Adrenal gland (tissue), 12 donors: Measurements from ENCODE around the gene ETV6. TPM values are rescaled to one million over a fixed set of nuclear protein-coding genes. Genes with fewer than 3 reads are reported as not detected.
"Not testable (repeated sequence)": the region's sequence is repeated elsewhere in the genome, so short reads cannot be mapped to it uniquely, and the experiment has no call there.

Source experiments
- DNase-seq, 7 donors: peaks; one replicate each; pipeline ENCODE4 v3.0.0-alpha.2; 2019 to 2020
- H3K27ac ChIP-seq, 5 donors: fragments of 200-600 bp; sonication (generic) in 4 of 5; 1 replicate in 3 of 5; 2 replicates in 2 of 5; pipeline versions ENCODE4 v1.5.1 to v1.8.0; 2016 to 2020; ENCODE audit warnings: mild to moderate bottlenecking in 1 of 5
- H3K27me3 ChIP-seq: fragments of 200-600 bp; 2 replicates; pipeline ENCODE4 v1.8.0; 2021
- H3K36me3 ChIP-seq, 2 donors: fragments of 200-600 bp; replicated peaks in 1 of 2; 1 replicate in 1 of 2; 2 replicates in 1 of 2; pipeline versions ENCODE4 v1.5.1 to v1.8.0; 2018 to 2022
- H3K4me1 ChIP-seq, 2 donors: fragments of 200-600 bp; replicated peaks in 1 of 2; 1 replicate in 1 of 2; 2 replicates in 1 of 2; pipeline versions ENCODE4 v1.5.1 to v1.8.0; 2018 to 2021
- H3K4me3 ChIP-seq, 4 donors: fragments of 200-600 bp; sonication (generic) in 3 of 4; one replicate each; pipeline ENCODE4 v1.5.1; 2016 to 2018
- H3K9me3 ChIP-seq, 3 donors: fragments of 200-600 bp; sonication (generic) in 1 of 3; replicated peaks in 1 of 3; 1 replicate in 2 of 3; 2 replicates in 1 of 3; pipeline versions ENCODE4 v1.5.1 to v1.8.0; 2016 to 2021
- CTCF ChIP-seq, 6 experiments: fragments of 450-650 bp in 4 of 6; fragments of 200-600 bp in 2 of 6; sonication (generic) in 1 of 6; IDR thresholded peaks; 1 replicate in 5 of 6; 2 replicates in 1 of 6; pipeline versions ENCODE4 v1.5.1 to v1.8.0; 2016 to 2021; ENCODE audit warnings: antibody characterized with exemption in 6 of 6, mild to moderate bottlenecking in 2 of 6, moderate library complexity in 1 of 6
- POLR2A ChIP-seq, 2 donors: fragments of 450-650 bp; IDR thresholded peaks; one replicate each; pipeline ENCODE4 v1.6.1; 2017; ENCODE audit warnings: antibody characterized with exemption in 2 of 2, mild to moderate bottlenecking in 2 of 2, moderate library complexity in 1 of 2
- WGBS, 4 donors: extraction: QIAGEN DNeasy Blood & Tissue Kit in 2 of 4; methylation state at CpG; one replicate each; pipeline versions ENCODE4 v1.1.5 to v1.1.7; 2013 to 2017; 5-methylcytosine and 5-hydroxymethylcytosine counted together
- intact Hi-C, 2 donors: fragments of 100-400 bp; cut with DNase I; formaldehyde crosslinking; loops; one replicate each; pipeline versions ENCODE4 v1.14.1 to v1.15.0; 2022 to 2023
- polyA plus RNA-seq, 3 donors: library from polyadenylated mRNA; stranded (reverse); fragments of 200-250 nt in 2 of 3; fragments of 350-450 nt in 1 of 3; fragmentation: Illumina TruSeq in 1 of 3; extraction: RNeasy Lipid Tissue Mini Kit (QIAGEN cat#74804) in 1 of 3; gene quantifications; one replicate each; pipeline ENCODE4 v1.2.3, GENCODE V29; 2013 to 2014
- total RNA-seq, 9 donors: library from RNA; depleted of rRNA in 4 of 9; stranded (reverse); fragments of >200 nt in 4 of 9; fragments of 120-200 nt in 1 of 9; fragmentation: NEBNext Ultra II Directional in 1 of 9; extraction: Animal tissue kit (Norgen Biotek cat#: 25700) in 1 of 9; gene quantifications; one replicate each; pipeline versions ENCODE4 v1.1.0 to v1.2.4, GENCODE V29; 2013 to 2023
- donor health status: healthy with polysubstance abuse.
- donor health status: Bipolar disorder and iron deficiency.
- donor health status: DM: yes; HTN: yes; CAD: no.
- donor health status: DM: no; HTN: no; CAD: no.
- donor health status: DM: no; HTN: no; CAD: no.
- donor health status: DM: yes; HTN: yes; CAD: no.

ETV6 gene
- total and polyA plus RNA-seq, 12 donors: 9.6 to 46.6 (median 19.5) TPM

DNA sequence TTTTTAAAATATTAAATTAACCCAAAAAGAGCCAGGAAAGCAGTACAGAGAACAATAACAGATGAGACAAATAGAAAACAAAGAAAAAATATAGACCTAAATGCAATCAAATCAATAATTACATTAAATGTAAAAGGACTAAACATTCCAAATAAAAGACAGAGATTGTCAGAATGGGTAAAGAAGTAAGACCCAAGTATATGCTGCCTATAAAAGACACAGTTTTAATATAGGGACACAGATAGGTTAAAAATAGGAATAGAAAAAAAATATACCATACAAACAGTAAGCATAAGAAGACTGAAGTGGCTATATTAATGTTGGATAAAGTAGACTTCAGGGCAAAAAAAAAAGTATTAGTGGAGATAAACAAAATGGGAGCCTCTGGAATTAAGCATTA, 258.2 kb downstream of the ETV6 start:
- Histone ChIP-seq H3K4me1 (no peaks in the 10 kb centered on the region), H3K9me3 (peaks cover 0 to 6% (median 0%) of the 10 kb centered on the region in 3 donors), H3K4me3 (no peak overlapping the region), H3K27me3 (no peaks in the 10 kb centered on the region), H3K36me3 (no peaks in the 10 kb centered on the region), H3K27ac (no peak overlapping the region)
- intact Hi-C loops: no loop called here
- no peak for DNase-seq
- no peak for TF ChIP-seq POLR2A (IDR thresholded peaks at IDR 0.05)

DNA sequence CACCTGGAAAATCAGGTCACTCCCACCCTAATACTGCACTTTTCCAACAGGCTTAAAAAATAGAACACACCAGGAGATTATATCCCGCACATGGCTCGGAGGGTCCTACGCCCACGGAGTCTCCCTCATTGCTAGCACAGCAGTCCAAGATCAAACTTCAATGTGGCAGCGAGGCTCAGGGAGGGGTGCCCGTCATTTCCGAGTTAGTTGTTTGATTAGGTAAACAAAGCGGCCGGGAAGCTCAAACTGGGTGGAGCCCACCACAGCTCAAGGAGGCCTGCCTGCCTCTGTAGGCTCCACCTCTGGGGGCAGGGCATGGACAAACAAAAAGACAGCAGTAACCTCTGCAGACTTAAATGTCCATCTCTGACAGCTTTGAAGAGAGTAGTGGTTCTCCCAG, 259.9 kb downstream of the ETV6 start:
- H3K4me3 ChIP-seq, H3K27me3 ChIP-seq, H3K9me3 ChIP-seq, intact Hi-C loops, H3K36me3 ChIP-seq, H3K4me1 ChIP-seq, DNase-seq, H3K27ac ChIP-seq: not testable (repeated sequence)
- 78 to 92% (median 86%) methylated on average over 9 of the region's 9 CpGs for WGBS, 4 donors

GRCh38 chr12:11916113-11916512, 266.6 kb downstream of the ETV6 start:
- H3K36me3 ChIP-seq: no peaks in the 10 kb centered on the region
- no peak for DNase-seq
- no peaks in the 10 kb centered on the region for H3K27me3 ChIP-seq
- no peak overlapping the region for H3K27ac ChIP-seq
- no peak overlapping the region for H3K4me3 ChIP-seq
- H3K9me3 ChIP-seq: no peaks in the 10 kb centered on the region
- WGBS, 4 donors: 74 to 93% (median 83%) methylated on average over 1 of the region's 1 CpG
- H3K4me1 ChIP-seq: no peaks in the 10 kb centered on the region
- intact Hi-C loops: no loop called here
- TF ChIP-seq CTCF (IDR thresholded peaks at IDR 0.05): no peak

DNA sequence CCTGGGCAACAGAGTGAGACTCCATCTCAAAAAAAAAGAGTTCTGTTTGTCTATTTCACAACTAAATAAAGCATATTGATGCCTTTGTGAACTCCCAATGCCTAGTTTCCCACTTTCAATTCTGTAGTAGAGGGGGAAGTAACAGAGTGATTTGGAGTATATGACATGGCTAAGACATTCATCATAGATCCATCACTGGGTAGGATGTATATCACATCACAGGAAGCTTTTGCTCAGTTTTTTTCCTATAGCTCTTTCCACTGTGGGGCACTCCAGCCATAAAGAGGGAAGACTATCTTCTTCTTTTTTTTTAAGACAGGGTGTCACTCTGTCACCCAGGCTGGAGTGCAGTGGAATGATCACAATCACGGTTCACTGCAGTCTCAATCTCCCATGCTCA, 267.3 kb downstream of the ETV6 start:
- intact Hi-C loops: no loop called here
- no peaks in the 10 kb centered on the region for H3K27me3 ChIP-seq
- WGBS, 4 donors: 73 to 84% (median 79%) methylated on average over 1 of the region's 1 CpG
- H3K36me3 ChIP-seq: no peaks in the 10 kb centered on the region
- H3K9me3 ChIP-seq: no peaks in the 10 kb centered on the region
- TF ChIP-seq CTCF (IDR thresholded peaks at IDR 0.05) (no peak), POLR2A (IDR thresholded peaks at IDR 0.05) (no peak)
- H3K4me3 ChIP-seq: no peak overlapping the region
- H3K4me1 ChIP-seq: no peaks in the 10 kb centered on the region
- no peak overlapping the region for H3K27ac ChIP-seq
- DNase-seq: no peak

GRCh38 chr12:11917501-11917900, 268.0 kb downstream of the ETV6 start:
- Histone ChIP-seq H3K36me3 (no peaks in the 10 kb centered on the region), H3K4me3 (no peak overlapping the region), H3K9me3 (no peaks in the 10 kb centered on the region), H3K27ac (no peak overlapping the region), H3K4me1 (no peaks in the 10 kb centered on the region), H3K27me3 (no peaks in the 10 kb centered on the region)
- DNase-seq: no peak
- intact Hi-C loops: no loop called here
- TF ChIP-seq POLR2A (IDR thresholded peaks at IDR 0.05) (no peak), CTCF (IDR thresholded peaks at IDR 0.05) (no peak)
- whole genome bisulfite sequencing, 4 donors: 65 to 81% (median 74%) methylated on average over 4 of the region's 4 CpGs
